Body of pancreas (tissue), 4 donors: ENCODE measurements around the gene TGM5.

Experiments
- CTCF ChIP-seq, 7 experiments: fragments of 450-650 bp in 4 of 7; fragments of 200-600 bp in 3 of 7; sonication (generic) in 3 of 7; IDR thresholded peaks; one replicate each; pipeline ENCODE4 v1.5.1; 2016 to 2019; ENCODE audit warnings: antibody characterized with exemption in 7 of 7
- POLR2A ChIP-seq, 3 donors: fragments of 450-650 bp; IDR thresholded peaks; one replicate each; pipeline ENCODE4 v1.6.1; 2016; ENCODE audit warnings: antibody characterized with exemption in 3 of 3, mild to moderate bottlenecking in 2 of 3

- no peak for TF ChIP-seq CTCF (IDR thresholded peaks at IDR 0.05)
- no peak for TF ChIP-seq POLR2A (IDR thresholded peaks at IDR 0.05)
Observed at GRCh38 chr15:43280996-43281395, 14.3 kb upstream of the TGM5 start.
